Stimulated activated CD4-positive, alpha-beta T cell treated with anti-CD3 and anti-CD28 coated beads, Interleukin-1b, Interleukin-23, amount 100 ng/mL, for 1 hour (primary cell): ENCODE results near the gene LDLRAD3.

ENCODE experiments used
- DNase-seq, 2 donors: peaks; one replicate each; pipeline ENCODE4 v3.0.0-alpha.2; 2020; ENCODE audit warnings: low read depth in 2 of 2

Gene LDLRAD3

GRCh38 chr11:35954205-35954604, 10.3 kb downstream of the LDLRAD3 start:
- DNase-seq: no peak

DNA sequence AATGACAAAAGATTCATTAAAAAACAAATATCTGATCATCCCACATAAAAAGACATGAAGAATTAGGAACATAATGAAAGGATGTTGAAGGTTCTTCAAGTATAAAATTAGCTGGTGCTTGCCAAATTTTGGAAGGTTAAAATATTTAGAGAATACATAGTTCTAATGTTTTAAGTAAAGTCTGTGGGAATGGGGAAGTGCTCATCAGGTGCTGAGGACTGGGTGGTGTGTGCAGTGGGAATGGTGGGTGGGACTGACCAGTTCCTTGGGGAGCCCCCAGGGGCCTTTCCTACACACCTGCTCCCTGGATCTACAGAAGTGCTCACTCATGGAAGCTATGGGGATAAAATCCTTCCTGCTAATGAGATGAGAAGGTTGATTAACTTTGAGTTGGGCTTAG, 11.8 kb downstream of the LDLRAD3 start:
- DNase-seq: no peak

DNA sequence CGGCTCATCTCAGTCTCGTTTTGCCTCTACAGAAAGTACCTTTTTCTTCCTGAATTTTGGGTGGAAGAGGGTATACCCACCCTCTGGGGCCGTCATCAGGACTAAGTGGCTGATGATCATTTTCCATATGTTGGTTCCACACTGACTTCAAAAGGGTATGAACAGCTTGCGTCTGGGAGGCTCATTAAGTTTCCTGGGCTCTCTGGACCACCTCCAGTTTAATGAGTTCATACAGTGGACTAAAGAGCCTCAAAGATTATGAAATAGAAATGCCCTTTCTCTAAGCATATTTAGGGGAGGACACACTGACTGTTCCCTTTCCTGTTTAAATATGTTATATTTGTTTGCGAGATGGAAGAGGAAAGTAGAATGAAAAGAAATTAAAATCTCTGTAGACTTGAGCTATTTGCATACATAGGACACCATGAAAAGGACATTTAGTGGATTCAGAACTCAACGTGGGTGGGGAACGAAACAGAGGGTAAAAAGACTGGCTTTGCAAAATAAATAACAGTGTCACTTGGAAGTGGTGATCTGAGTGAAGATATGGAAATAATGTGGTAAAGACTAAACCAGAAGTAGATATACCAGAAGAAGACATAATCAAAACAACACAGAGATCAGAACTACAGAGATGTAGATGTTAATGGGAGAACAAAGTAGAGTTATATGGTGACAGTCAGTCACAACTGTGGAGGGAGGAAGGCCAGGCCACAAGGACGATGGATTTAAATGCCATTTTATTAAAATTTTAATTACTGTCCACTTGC, 18.7 kb downstream of the LDLRAD3 start:
- DNase-seq: no peak

DNA sequence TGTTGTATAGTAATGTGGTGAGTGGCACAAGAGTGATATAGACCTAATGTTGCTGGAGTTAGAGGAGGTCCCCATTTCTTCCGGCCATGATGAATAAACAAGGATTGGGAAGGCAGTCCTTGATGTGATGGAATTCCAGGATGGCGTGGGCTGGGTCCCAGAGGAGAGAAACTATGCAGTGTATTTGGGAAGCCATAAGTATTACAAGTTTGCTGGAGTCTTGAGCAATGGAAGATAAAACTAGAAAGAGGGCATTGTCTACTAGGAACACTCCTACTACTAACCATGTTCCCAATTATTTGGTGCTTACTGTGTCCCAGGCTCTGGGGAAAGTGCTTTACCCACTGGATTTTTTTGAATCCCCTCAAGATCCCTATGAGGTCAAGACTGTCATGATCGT, 20.0 kb downstream of the LDLRAD3 start:
- no peak for DNase-seq

DNA sequence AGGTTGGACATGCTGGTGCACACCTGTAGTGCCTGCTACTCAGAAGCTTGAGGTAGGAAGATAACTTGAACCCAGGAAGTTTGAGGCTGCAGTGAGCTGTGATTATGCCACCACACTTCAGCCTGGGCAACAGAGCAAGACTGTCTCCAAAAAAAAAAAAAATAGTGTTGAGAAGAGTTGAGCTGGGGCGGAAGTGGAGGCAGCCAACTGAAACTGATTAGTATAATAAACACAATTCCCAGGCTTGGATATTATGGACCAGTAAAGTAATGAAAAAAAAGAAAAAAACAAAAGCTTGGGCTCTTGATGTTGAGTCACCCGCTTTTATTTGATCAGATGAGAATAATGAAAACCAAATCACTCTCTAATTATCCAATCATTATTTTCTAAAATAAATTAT, 21.0 kb downstream of the LDLRAD3 start:
- no peak for DNase-seq

- no peak for DNase-seq
Observed at GRCh38 chr11:35967042-35967441, 23.2 kb downstream of the LDLRAD3 start.

DNA sequence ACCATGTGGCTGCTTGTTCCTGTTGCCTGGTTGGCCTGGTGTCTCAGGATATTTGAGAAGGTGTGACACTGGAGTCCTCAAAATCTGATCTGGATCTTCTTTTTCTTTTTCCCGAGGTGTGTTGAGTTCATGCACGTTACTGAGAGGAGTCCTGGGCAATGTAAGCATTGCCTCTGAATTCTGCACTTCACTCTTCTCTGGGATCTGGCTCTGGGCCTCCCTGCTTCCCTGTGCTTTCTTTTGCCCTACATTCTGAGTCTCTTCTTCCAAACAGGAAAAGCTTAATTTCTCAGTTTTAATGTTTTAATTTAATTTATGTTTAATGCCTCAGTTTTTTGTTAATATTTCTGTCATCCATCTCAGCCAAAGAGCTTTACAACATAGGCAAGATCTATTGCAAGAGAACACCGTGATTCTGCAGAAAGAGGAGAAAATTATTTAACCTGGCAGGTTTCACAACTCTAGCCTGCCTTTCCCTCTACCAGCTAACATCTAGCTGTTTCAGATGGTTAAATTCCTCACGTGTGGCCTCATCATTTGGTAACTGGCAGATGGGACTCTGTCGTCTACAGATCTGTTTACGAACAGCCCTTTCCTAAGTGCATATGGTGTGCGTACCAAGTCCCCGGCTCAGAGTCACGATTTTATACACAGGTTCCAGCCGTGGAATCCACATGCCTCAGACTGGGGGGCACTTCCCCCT, 24.7 kb downstream of the LDLRAD3 start:
- no peak for DNase-seq

- DNase-seq: no peak
Observed at GRCh38 chr11:35969089-35970042, 25.5 kb downstream of the LDLRAD3 start.

DNA sequence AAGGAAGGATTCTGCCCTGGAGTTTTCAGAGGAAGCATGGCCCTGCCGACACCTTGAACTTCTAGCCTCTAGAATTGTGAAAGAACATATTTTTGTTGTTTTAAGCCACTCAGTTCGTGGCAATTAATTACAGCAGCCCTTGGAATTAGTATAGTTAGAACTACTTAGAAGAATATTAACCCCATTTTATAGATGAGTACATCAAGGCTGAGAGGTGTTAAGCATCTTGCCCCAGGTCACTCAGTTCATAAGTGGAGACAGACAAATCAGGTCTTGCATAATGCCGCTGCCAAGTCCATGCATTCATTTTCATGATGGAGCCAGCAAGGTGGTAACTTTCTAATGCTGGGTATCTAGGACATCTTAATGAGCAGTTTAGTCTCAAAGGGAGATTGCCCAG, 26.6 kb downstream of the LDLRAD3 start:
- DNase-seq: no peak

- DNase-seq: no peak
Observed at GRCh38 chr11:35971841-35972422, 28.1 kb downstream of the LDLRAD3 start.

DNA sequence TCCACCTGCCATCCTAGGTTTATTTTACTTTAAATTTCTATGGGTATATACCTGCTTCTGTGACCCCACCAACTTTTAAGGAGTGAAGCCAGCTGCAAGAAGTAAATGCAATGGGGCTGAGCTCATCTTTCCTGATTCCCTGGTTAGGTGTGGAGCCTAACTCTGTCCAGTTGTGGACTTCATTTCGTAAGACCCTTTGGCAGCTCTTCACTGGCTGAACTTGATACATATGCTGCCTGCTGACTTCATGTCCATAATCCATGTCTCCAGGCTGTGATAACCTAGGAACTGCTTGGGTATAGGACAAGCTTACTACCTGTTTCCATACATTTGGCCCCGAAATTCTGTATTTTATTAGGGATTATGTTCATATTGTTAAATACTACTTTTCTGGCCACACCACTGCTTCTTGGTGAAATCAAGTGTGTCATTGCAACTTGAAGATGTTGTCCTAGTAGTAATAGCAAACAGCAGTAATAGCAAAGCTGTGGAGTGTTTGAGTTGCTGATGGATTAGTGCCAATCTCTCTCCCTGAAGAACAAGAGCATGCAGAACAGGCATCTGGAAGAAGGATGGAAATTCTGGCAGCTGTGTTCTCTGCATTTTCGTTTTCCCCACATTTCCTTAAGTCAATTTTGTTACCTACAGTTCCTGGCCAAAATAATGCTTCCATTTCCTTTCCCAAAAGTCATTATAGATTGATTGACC, 31.2 kb downstream of the LDLRAD3 start:
- no peak for DNase-seq

GRCh38 chr11:35976434-35976833, 32.6 kb downstream of the LDLRAD3 start:
- no peak for DNase-seq

- DNase-seq: no peak
Observed at GRCh38 chr11:35978183-35978582, 34.3 kb downstream of the LDLRAD3 start.

- no peak for DNase-seq
Observed at GRCh38 chr11:35978891-35979290, 35.0 kb downstream of the LDLRAD3 start.

- DNase-seq: no peak
Observed at GRCh38 chr11:35980686-35981390, 37.0 kb downstream of the LDLRAD3 start.

GRCh38 chr11:35981581-35981980, 37.7 kb downstream of the LDLRAD3 start:
- no peak for DNase-seq

- DNase-seq: no peak
Observed at GRCh38 chr11:35982061-35982460, 38.2 kb downstream of the LDLRAD3 start.

DNA sequence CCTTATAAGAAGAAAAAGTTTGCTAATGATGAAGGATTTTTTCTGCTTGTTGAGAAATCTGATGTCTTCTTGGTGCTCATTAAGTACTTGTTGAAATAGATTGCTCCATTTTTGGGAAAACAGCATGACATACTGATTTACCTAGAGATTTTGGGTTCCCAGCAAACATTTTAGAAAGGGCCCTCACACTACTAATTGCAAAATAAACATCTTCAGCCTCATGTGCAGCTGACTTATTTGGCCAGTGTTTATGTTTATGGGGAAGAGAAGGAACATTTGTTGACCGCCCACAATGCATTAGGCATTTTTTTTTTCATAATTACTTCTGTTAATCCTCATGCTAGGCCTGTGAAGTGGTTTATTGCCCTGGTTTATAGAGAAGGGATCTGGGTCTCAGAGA, 40.1 kb downstream of the LDLRAD3 start:
- DNase-seq: no peak

- no peak for DNase-seq
Observed at GRCh38 chr11:35986947-35987346, 43.1 kb downstream of the LDLRAD3 start.

DNA sequence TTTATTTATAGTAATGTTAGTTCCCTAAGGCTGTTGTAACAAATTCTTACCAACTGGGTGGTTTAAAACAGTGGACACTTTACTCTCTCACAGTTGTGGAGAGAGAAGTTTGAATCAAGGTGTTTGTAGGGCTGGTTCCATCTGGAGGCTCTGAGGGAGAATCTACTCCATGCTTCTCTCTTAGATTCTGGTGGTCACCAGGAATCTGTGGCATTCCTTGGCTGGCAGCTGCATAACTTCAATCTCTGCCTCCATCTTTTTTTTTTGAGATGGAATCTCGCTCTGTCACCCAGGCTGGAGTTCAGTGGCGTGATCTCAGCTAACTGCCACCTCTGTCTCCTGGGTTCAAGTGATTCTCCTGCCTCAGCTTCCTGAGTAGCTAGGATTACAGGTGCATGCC, 46.3 kb downstream of the LDLRAD3 start:
- DNase-seq: no peak

DNA sequence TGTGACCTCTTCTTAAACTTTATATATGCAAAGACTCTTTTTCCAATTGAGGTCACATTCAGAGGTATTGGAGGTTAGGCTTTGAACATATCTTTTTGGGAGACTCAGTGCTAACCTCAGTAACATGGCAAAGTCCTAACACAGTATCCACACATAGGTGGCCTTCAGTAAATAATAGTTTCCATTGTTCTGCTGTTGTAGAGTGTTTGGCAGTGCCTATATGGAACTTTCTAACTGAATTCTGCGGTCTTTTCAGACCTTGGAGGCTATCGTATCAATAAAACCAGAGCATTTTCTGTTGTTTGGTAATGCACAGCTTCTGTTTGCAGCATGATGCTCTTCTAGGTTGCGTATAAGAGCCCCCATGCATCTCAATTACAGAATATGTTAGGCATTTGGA, 47.0 kb downstream of the LDLRAD3 start:
- DNase-seq: no peak
